SU-DHL-6 (cell line): ENCODE measurements around the gene CCDC181.

ENCODE experiments used
- H2AFZ ChIP-seq: fragments of 200-600 bp; sonication (generic); 2 replicates; pipeline ENCODE4 v1.6.1; 2014; ENCODE audit warnings: low read depth, mild to moderate bottlenecking, moderate library complexity, mixed read lengths, antibody characterized with exemption, low read length; ENCODE audit not compliant: severe bottlenecking
- H3F3A ChIP-seq: fragments of 200-600 bp; shearing (Covaris generic); 2 replicates; pipeline ENCODE4 v1.6.0; 2016; ENCODE audit warnings: antibody characterized with exemption, mild to moderate bottlenecking; ENCODE audit not compliant: insufficient read depth
- H3K27ac ChIP-seq: fragments of 200-600 bp; sonication (generic); 2 replicates; pipeline ENCODE4 v1.5.1; 2016; ENCODE audit warnings: low read depth, mild to moderate bottlenecking, low read length, moderate library complexity, mixed read lengths
- H3K27me3 ChIP-seq: fragments of 200-600 bp; sonication (generic), shearing (Covaris generic); 2 replicates; pipeline ENCODE4 v1.6.0; 2014; ENCODE audit warnings: mild to moderate bottlenecking, low read length
- H3K36me3 ChIP-seq: fragments of 200-600 bp; sonication (generic); 2 replicates; pipeline ENCODE4 v1.6.1; 2014; ENCODE audit warnings: mild to moderate bottlenecking, low read length, mixed read lengths
- H3K4me2 ChIP-seq: fragments of 300-600, 200-600 bp; shearing (Covaris generic), sonication (generic); 2 replicates; pipeline ENCODE4 v1.6.0; 2014; ENCODE audit warnings: low read length, low read depth, mild to moderate bottlenecking; ENCODE audit not compliant: poor library complexity, severe bottlenecking
- H3K4me3 ChIP-seq: fragments of 200-600 bp; sonication (generic); 2 replicates; pipeline ENCODE4 v1.5.1; 2014; ENCODE audit warnings: antibody characterized with exemption, low read length, mild to moderate bottlenecking, mixed read lengths; ENCODE audit not compliant: insufficient read depth, poor library complexity, severe bottlenecking
- H3K79me2 ChIP-seq: fragments of 200-600 bp; sonication (generic); 2 replicates; pipeline ENCODE4 v1.6.1; 2014; ENCODE audit warnings: mild to moderate bottlenecking, low read length, moderate library complexity; ENCODE audit not compliant: insufficient read depth
- H3K9ac ChIP-seq: fragments of 200-600 bp; sonication (generic); 2 replicates; pipeline ENCODE4 v1.7.0; 2014; ENCODE audit warnings: mild to moderate bottlenecking, low read length
- H3K9me2 ChIP-seq: fragments of 200-600 bp; sonication (generic); replicated peaks from 2 replicates; pipeline ENCODE4 v1.6.1; 2014; ENCODE audit warnings: low read length; ENCODE audit not compliant: insufficient read depth
- H3K9me3 ChIP-seq: fragments of 200-600 bp; sonication (generic); 2 replicates; pipeline ENCODE4 v1.6.1; 2014; ENCODE audit warnings: low read length, mixed read lengths; ENCODE audit not compliant: insufficient read depth
- H4K20me1 ChIP-seq: fragments of 200-600 bp; sonication (generic); 2 replicates; pipeline ENCODE4 v1.6.1; 2014; ENCODE audit warnings: low read depth, mild to moderate bottlenecking, antibody characterized with exemption, low read length, moderate library complexity, mixed read lengths
- CTCF ChIP-seq: fragments of 200-600 bp; sonication (generic); IDR thresholded peaks from one replicate; pipeline ENCODE4 v1.5.1; 2017; ENCODE audit warnings: antibody characterized with exemption, mild to moderate bottlenecking, low read length, moderate library complexity; ENCODE audit not compliant: insufficient read depth, poor library complexity, severe bottlenecking
- EZH2phosphoT487 ChIP-seq: fragments of 200-600 bp; sonication (generic), shearing (Covaris generic); conservative IDR thresholded peaks from 2 replicates; pipeline ENCODE4 v1.6.1; 2018; ENCODE audit warnings: mild to moderate bottlenecking, antibody characterized with exemption, low read length, moderate library complexity, mixed read lengths

CCDC181 gene

GRCh38 chr1:169392406-169392805, 34.9 kb downstream of the CCDC181 start:
- Histone ChIP-seq H3K36me3 (no peaks in the 10 kb centered on the region; the same call in 1 of the 2 replicates), H2AFZ (no peak overlapping the region), H4K20me1 (no peaks in the 10 kb centered on the region), H3K9ac (no peak overlapping the region), H3K79me2 (no peaks in the 10 kb centered on the region), H3K27me3 (no peaks in the 10 kb centered on the region), H3K9me2 (no peaks in the 10 kb centered on the region), H3K9me3 (no peaks in the 10 kb centered on the region), H3K4me2 (no peak overlapping the region), H3K4me3 (no peak overlapping the region), H3K27ac (no peak overlapping the region), H3F3A (no peaks in the 10 kb centered on the region)
- TF ChIP-seq CTCF (no peak), EZH2phosphoT487 (no peak)

DNA sequence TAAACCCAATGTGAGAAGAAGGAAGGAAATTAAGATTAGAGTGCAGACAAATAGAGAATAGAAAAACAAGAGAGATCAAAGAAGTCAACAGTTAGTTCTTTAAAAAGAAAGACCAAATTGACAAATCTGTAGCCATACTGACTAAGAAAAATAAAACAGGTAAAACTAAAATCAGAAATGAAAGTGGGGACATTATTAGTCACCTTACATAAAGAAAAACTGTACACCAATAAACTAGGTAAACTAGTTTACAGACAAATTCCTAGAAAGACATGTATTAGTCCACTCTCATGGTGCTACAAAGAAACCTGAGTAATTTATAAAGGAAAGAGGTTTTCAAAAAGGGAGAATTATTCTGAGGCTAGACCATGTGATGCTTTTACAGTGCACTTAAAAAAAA, 37.0 kb downstream of the CCDC181 start:
- Histone ChIP-seq H3K9me3 (no peaks in the 10 kb centered on the region), H4K20me1 (no peaks in the 10 kb centered on the region)
- no peak for TF ChIP-seq CTCF
- no peak for TF ChIP-seq EZH2phosphoT487

GRCh38 chr1:169387399-169387798, 39.9 kb downstream of the CCDC181 start:
- no peaks in the 10 kb centered on the region for H3K27me3 ChIP-seq
- H3K79me2 ChIP-seq, result no peaks in the 10 kb centered on the region
- H2AFZ ChIP-seq, result no peak overlapping the region
- no peak overlapping the region for H3K9ac ChIP-seq
- H4K20me1 ChIP-seq, result no peaks in the 10 kb centered on the region
- no peak overlapping the region for H3K4me2 ChIP-seq
- no peaks in the 10 kb centered on the region for H3K9me2 ChIP-seq
- no peaks in the 10 kb centered on the region for H3F3A ChIP-seq
- H3K36me3 ChIP-seq, result no peaks in the 10 kb centered on the region; the same call in 1 of the 2 replicates
- no peak overlapping the region for H3K27ac ChIP-seq
- H3K4me3 ChIP-seq, result no peak overlapping the region
- no peaks in the 10 kb centered on the region for H3K9me3 ChIP-seq
- TF ChIP-seq EZH2phosphoT487 (no peak), CTCF (no peak)

More for the DNA sequence above, 37.0 kb downstream of the CCDC181 start:
- Histone ChIP-seq H3K4me3 (no peak overlapping the region), H2AFZ (no peak overlapping the region), H3K27me3 (no peaks in the 10 kb centered on the region), H3K27ac (no peak overlapping the region), H3K9me2 (no peaks in the 10 kb centered on the region), H3K79me2 (no peaks in the 10 kb centered on the region), H3K4me2 (no peak overlapping the region), H3K36me3 (no peaks in the 10 kb centered on the region; the same call in 1 of the 2 replicates), H3F3A (no peaks in the 10 kb centered on the region), H3K9ac (no peak overlapping the region)

DNA sequence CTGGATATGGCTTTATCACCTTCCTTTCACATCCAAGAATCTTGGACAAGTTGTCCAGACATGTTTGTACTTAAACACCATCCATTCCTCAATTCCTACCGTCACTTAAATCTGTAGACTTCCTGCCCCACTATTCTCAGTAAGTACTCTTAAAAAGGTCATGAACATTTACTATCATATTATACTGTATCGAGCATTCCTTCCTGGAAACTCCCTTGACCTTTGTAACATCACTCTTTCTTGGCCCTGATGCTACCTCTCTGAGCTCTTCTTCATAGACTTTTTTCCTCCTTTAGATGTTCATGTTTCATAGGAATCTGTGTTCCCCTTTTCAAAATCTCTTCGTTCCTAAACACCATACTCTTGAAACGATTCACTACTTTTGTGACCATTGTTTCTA, 43.8 kb downstream of the CCDC181 start:
- H3K4me2 ChIP-seq, result no peak overlapping the region
- no peak overlapping the region for H2AFZ ChIP-seq
- no peak overlapping the region for H3K9ac ChIP-seq
- H3K36me3 ChIP-seq, result peaks cover 2% of the 10 kb centered on the region; the same call in 1 of the 2 replicates
- H3F3A ChIP-seq, result no peaks in the 10 kb centered on the region
- no peaks in the 10 kb centered on the region for H3K9me3 ChIP-seq
- no peak overlapping the region for H3K4me3 ChIP-seq
- H3K79me2 ChIP-seq, result no peaks in the 10 kb centered on the region
- H4K20me1 ChIP-seq, result no peaks in the 10 kb centered on the region
- no peaks in the 10 kb centered on the region for H3K9me2 ChIP-seq
- H3K27me3 ChIP-seq, result no peaks in the 10 kb centered on the region
- TF ChIP-seq EZH2phosphoT487, result no peak
- no peak for TF ChIP-seq CTCF
- H3K27ac ChIP-seq, result no peak overlapping the region
